Mammary epithelial cell (primary cell): ENCODE measurements around the gene IFNA7.

Experiments used
- CTCF ChIP-seq, 2 donors: IDR thresholded peaks in 1 of 2; conservative IDR thresholded peaks in 1 of 2; 2 replicates each; pipeline ENCODE4 v1.5.1; 2011 to 2012; ENCODE audit warnings: inconsistent platforms in 2 of 2, low read length in 2 of 2, mild to moderate bottlenecking in 2 of 2, control low read depth in 1 of 2, low read depth in 1 of 2; ENCODE audit not compliant: insufficient read depth in 1 of 2; ENCODE audit errors: extremely low read depth in 1 of 2
- EZH2 ChIP-seq: IDR thresholded peaks from 2 replicates; pipeline ENCODE4 v1.6.1; 2012; ENCODE audit warnings: low read length, inconsistent platforms, borderline replicate concordance

DNA sequence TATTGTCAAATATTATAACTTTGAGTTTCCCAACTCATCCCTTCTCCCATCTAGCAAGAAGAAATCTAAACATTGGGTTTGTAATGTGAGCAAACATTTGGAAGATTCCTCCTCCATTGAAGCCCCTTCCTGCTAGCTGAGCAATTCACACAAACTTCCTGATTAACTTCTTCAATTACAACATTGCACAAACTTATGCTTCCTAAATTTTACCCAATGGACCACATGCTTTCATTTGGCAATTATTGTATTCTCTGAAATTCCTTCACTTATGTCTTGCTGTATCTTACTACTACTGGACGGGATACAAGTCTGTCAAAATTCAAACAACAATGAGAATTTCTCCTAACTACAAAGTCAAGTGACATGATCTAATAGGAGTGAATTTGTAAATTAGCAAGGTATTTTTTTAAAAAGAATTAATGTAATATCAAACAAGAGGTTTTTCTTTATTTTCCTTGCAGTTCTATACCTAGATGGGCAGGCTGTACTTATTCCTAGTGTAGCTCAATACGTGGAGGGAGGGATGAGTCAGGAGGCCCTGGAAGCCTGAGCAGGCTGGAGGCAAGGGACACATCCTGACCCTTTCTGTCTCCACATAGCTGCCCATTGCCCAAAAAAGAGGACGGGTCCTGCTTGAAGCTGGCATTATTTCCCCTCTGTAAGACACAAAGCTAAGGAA is 48.5 kb downstream of the IFNA7 start:
- no peak for TF ChIP-seq CTCF (conservative IDR thresholded peaks at IDR 0.05 in 1 of 2, IDR thresholded peaks at IDR 0.05 in 1 of 2; ENCODE audit: extremely low read depth in 1 of 2, insufficient read depth in 1 of 2, low read depth in 1 of 2, low read length in 2 of 2)
- TF ChIP-seq EZH2, result no peak
